NCI-H1436 (cell line): ENCODE data around the gene NOXA1.

Experiments used
- DNase-seq: peaks from one replicate; lab custom pipeline; 2025; lab: John Stamatoyannopoulos, UW

NOXA1 gene

GRCh38 chr9:137454597-137455358 is 31.6 kb downstream of the NOXA1 start:
- no peak for DNase-seq

GRCh38 chr9:137455359-137455991 is 32.3 kb downstream of the NOXA1 start:
- DNase-seq, result no peak

- DNase-seq, result no peak
These were observed 33.1 kb downstream of the NOXA1 start for GRCh38 chr9:137456061-137456863.

- no peak for DNase-seq
These were observed 33.7 kb downstream of the NOXA1 start for GRCh38 chr9:137456864-137457405.

- DNase-seq, result no peak
These were observed 34.4 kb downstream of the NOXA1 start for GRCh38 chr9:137457406-137458193.

GRCh38 chr9:137458194-137459151 is 35.3 kb downstream of the NOXA1 start:
- peak; percentile 77 for DNase-seq

- peak; percentile 91 for DNase-seq
These were observed 36.0 kb downstream of the NOXA1 start, which contains the start of gene NSMF for GRCh38 chr9:137459152-137459600. Gene NSMF, minus strand, starts transcription at chr9:137459334. Its CDS starts 232 bp downstream, at chr9:137459102.

- no peak for DNase-seq
These were observed 36.6 kb downstream of the NOXA1 start for GRCh38 chr9:137459601-137460362.

- no peak for DNase-seq
These were observed 37.4 kb downstream of the NOXA1 start for GRCh38 chr9:137460363-137461315.

- no peak for DNase-seq
These were observed 38.1 kb downstream of the NOXA1 start for GRCh38 chr9:137461316-137461662.

- no peak for DNase-seq
These were observed 38.6 kb downstream of the NOXA1 start for GRCh38 chr9:137461663-137462395.

- no peak for DNase-seq
These were observed 39.3 kb downstream of the NOXA1 start for GRCh38 chr9:137462396-137462985.

GRCh38 chr9:137462986-137463930 is 40.1 kb downstream of the NOXA1 start:
- DNase-seq, result no peak

GRCh38 chr9:137463931-137464290 is 40.7 kb downstream of the NOXA1 start:
- DNase-seq, result no peak

GRCh38 chr9:137464291-137464999 is 41.3 kb downstream of the NOXA1 start:
- DNase-seq, result no peak
